K562 (cell line): ENCODE measurements around the gene C1QTNF6. TPM values are rescaled to one million over a fixed set of nuclear protein-coding genes. Genes with fewer than 3 reads are reported as not detected.
A peak's percentile ranks its signal among the peaks of the same experiment; 100 is the strongest.

ENCODE experiments used
- ARID1B ChIP-seq: fragments of 450-650 bp; IDR thresholded peaks from 2 replicates; pipeline ENCODE4 v1.6.1; 2016; ENCODE audit warnings: antibody characterized with exemption, mild to moderate bottlenecking, inconsistent platforms
- BCOR ChIP-seq: fragments of 450-650 bp; IDR thresholded peaks from 2 replicates; pipeline ENCODE4 v1.6.1; 2016
- BRD9 ChIP-seq: fragments of 450-650 bp; IDR thresholded peaks from 2 replicates; pipeline ENCODE4 v1.6.1; 2018; ENCODE audit warnings: low read depth; ENCODE audit not compliant: partially characterized antibody
- DPF2 ChIP-seq: fragments of 450-650 bp; IDR thresholded peaks from 2 replicates; pipeline ENCODE4 v1.6.1; 2016
- EHMT2 ChIP-seq: fragments of 450-650 bp; IDR thresholded peaks from 2 replicates; pipeline ENCODE4 v1.6.1; 2018; ENCODE audit warnings: antibody characterized with exemption
- HOXB6 ChIP-seq: fragments of 250-450 bp; sonication (Bioruptor Pico); IDR thresholded peaks from 2 replicates; pipeline ENCODE4 v1.5.1; 2022; ENCODE audit warnings: mild to moderate bottlenecking, borderline replicate concordance
- JUND ChIP-seq, 2 experiments: IDR thresholded peaks; 2 replicates in 1 of 2; 3 replicates in 1 of 2; pipeline ENCODE4 v1.6.1; 2011; ENCODE audit warnings: borderline replicate concordance in 2 of 2, low read depth in 2 of 2, low read length in 2 of 2, improper control_type of control experiment in 1 of 2, missing biosample characterization in 1 of 2, missing genetic modification characterization in 1 of 2, missing genetic modification reagents in 1 of 2
- PHB ChIP-seq: fragments of 250-450 bp; sonication (Bioruptor Pico); IDR thresholded peaks from 2 replicates; pipeline ENCODE4 v1.5.0; 2021
- RBFOX2 ChIP-seq: fragments of 200-400 bp; formaldehyde crosslinking; IDR thresholded peaks from 2 replicates; pipeline ENCODE4 v1.6.1; 2017; ENCODE audit warnings: low read depth, mild to moderate bottlenecking, low read length, moderate library complexity
- SMARCA5 ChIP-seq: fragments of 450-650 bp; IDR thresholded peaks from 2 replicates; pipeline ENCODE4 v1.6.1; 2016
- ZFP36 ChIP-seq: fragments of 150-350 bp; IDR thresholded peaks from 2 replicates; pipeline ENCODE4 v1.6.1; 2018; ENCODE audit warnings: low read length, low read depth; ENCODE audit not compliant: partially characterized antibody
- ZNF766 ChIP-seq: fragments of 200-800 bp; sonication (Bioruptor generic); conservative IDR thresholded peaks from 2 replicates; pipeline ENCODE4 v1.6.1; 2016; ENCODE audit warnings: missing genetic modification characterization, missing compliant biosample characterization
- ZNF79 ChIP-seq: fragments of 250-450 bp; sonication (Bioruptor Pico); IDR thresholded peaks from 2 replicates; pipeline ENCODE4 v1.4.0; 2020; ENCODE audit warnings: low read depth, mild to moderate bottlenecking, moderate library complexity
- polyA plus RNA-seq, 8 experiments: library from polyadenylated mRNA; depleted of rRNA in 4 of 8; stranded (reverse) in 5 of 8; unstranded in 3 of 8; fragments of >200 nt; fragmentation: Nextera tagmentation in 2 of 8; fragmentation: Illumina TruSeq in 1 of 8; extraction: Ambion mirVana in 2 of 8; extraction: Trizol in 1 of 8; gene quantifications; 2 replicates each; pipeline versions ENCODE4 v1.2.1 to v1.2.3, GENCODE V29; 2011 to 2014; ENCODE audit warnings: inconsistent platforms in 1 of 8, missing spikeins in 1 of 8
- total RNA-seq, 7 experiments: library from RNA; depleted of rRNA in 6 of 7; stranded (reverse); fragments of >200 nt in 6 of 7; fragmentation: Illumina TruSeq in 2 of 7; extraction: Trizol in 2 of 7; gene quantifications; 2 replicates each; pipeline versions ENCODE4 v1.2.1 to v1.2.3, GENCODE V29; 2011 to 2021; ENCODE audit warnings: low replicate concordance in 1 of 7
- TF ChIP-seq, protein P1 (sequence below): sonication (generic); formaldehyde crosslinking; IDR thresholded peaks from 2 replicates; pipeline ENCODE4 v1.9.0; 2022; ENCODE audit warnings: mild to moderate bottlenecking, missing genetic modification reagents
- TF ChIP-seq, protein P2 (sequence below): sonication (generic); formaldehyde crosslinking; IDR thresholded peaks from 2 replicates; pipeline ENCODE4 v1.8.0; 2023; ENCODE audit warnings: mild to moderate bottlenecking, missing genetic modification reagents
- TF ChIP-seq, protein P3 (sequence below): fragments of 450-650 bp; formaldehyde crosslinking; IDR thresholded peaks from 2 replicates; pipeline ENCODE4 v1.4.0; 2020; ENCODE audit warnings: mild to moderate bottlenecking, moderate library complexity
- TF ChIP-seq, protein P4 (sequence below), 2 experiments: IDR thresholded peaks; 2 replicates each; pipeline ENCODE4 v1.6.1; 2011; ENCODE audit warnings: borderline replicate concordance in 1 of 2, control low read depth in 1 of 2, low read depth in 1 of 2, low read length in 1 of 2, mild to moderate bottlenecking in 1 of 2, mixed read lengths in 1 of 2, moderate library complexity in 1 of 2; ENCODE audit not compliant: insufficient read depth in 1 of 2, insufficient read length in 1 of 2, poor library complexity in 1 of 2, severe bottlenecking in 1 of 2; ENCODE audit errors: extremely low read depth in 1 of 2
- TF ChIP-seq, protein P5 (sequence below): fragments of 200-800 bp; sonication (Bioruptor generic); IDR thresholded peaks from 2 replicates; pipeline ENCODE4 v1.6.1; 2017; ENCODE audit warnings: missing genetic modification characterization, missing compliant biosample characterization

The C1QTNF6 gene
- total and polyA plus RNA-seq, 9 of the 15 experiments (the other 6 are each of a cell fraction or from before 2014, with no cell fraction given) = 0.18 to 0.92 (median 0.55) TPM

DNA sequence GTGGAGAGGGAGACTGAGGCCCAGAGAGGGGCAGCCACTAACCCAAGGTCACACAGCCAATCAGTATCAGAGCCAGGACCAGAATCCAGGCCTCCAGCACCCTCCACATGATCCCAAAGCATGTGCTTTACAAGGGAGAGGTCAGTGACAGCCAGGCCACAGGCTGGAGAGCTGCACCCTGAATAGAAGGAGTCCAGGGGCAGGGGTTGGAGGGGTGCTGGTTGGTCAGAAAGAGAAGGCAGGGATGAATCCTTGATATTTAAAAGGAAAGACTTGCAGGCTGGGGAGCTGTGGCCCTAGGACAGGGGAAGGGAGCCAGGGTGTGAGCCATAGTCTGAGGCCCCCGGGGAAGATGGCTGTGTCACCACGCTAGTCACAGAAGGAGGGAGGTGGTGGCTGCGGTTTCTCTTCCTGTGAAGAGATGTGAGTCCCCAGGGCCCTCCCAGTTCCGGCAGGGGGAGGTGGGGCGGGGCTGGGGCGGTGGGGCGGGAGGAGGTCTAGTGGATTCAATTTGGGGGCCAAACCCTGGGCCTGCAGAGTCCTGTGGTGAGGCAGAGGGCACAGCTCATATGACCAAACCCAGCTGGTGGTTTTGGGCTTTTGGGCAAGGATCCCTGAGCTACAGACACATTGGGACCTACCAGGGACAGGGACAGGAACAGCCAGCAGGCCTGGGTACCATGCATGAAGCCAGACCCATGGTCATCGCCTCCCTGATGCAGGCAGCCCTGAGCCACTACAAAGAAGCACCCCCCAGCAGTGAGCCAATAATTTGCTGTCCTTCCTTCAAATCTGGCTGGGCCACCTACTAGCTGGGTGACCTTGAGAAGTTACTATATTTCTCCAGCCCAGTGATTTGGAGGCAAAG lies 42.0 kb upstream of the C1QTNF6 start (continued):
- TF ChIP-seq BCOR (peak; percentile 84), EHMT2 (no peak), HOXB6 (CRISPR knock-in tag) (no peak), ZFP36 (peak; percentile 89), ZNF79 (CRISPR knock-in tag) (no peak), JUND (IDR thresholded peaks at IDR 0.05; ENCODE audit: borderline replicate concordance, low read depth, low read length) (0 out of 2 replicates have a peak, but pooled peaks have one; percentile 25), JUND (tag; IDR thresholded peaks at IDR 0.05; ENCODE audit: borderline replicate concordance, low read depth, low read length) (no peak; the same call in 2 of the 3 replicates), ZNF766 (CRISPR knock-in tag) (0 out of 2 replicates have a peak, but pooled peaks have one; percentile 21), PHB (no peak), ARID1B (0 out of 2 replicates have a peak, but pooled peaks have one; percentile 15), DPF2 (peak; percentile 29; the same call in 1 of the 2 replicates), BRD9 (peak; percentile 62), RBFOX2 (peak; percentile 39; the same call in 1 of the 2 replicates), SMARCA5 (peak; percentile 68; the same call in 1 of the 2 replicates)
- TF ChIP-seq, protein P1, sequence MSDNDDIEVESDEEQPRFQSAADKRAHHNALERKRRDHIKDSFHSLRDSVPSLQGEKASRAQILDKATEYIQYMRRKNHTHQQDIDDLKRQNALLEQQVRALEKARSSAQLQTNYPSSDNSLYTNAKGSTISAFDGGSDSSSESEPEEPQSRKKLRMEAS = 0 out of 2 replicates have a peak, but pooled peaks have one; percentile 17
- TF ChIP-seq, protein P2, sequence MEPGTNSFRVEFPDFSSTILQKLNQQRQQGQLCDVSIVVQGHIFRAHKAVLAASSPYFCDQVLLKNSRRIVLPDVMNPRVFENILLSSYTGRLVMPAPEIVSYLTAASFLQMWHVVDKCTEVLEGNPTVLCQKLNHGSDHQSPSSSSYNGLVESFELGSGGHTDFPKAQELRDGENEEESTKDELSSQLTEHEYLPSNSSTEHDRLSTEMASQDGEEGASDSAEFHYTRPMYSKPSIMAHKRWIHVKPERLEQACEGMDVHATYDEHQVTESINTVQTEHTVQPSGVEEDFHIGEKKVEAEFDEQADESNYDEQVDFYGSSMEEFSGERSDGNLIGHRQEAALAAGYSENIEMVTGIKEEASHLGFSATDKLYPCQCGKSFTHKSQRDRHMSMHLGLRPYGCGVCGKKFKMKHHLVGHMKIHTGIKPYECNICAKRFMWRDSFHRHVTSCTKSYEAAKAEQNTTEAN (CRISPR knock-in tag) = no peak
- TF ChIP-seq, protein P3, sequence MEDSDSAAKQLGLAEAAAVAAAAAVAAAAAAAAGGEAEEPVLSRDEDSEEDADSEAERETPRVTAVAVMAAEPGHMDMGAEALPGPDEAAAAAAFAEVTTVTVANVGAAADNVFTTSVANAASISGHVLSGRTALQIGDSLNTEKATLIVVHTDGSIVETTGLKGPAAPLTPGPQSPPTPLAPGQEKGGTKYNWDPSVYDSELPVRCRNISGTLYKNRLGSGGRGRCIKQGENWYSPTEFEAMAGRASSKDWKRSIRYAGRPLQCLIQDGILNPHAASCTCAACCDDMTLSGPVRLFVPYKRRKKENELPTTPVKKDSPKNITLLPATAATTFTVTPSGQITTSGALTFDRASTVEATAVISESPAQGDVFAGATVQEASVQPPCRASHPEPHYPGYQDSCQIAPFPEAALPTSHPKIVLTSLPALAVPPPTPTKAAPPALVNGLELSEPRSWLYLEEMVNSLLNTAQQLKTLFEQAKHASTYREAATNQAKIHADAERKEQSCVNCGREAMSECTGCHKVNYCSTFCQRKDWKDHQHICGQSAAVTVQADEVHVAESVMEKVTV (CRISPR knock-in tag) = no peak
- TF ChIP-seq, protein P4, sequence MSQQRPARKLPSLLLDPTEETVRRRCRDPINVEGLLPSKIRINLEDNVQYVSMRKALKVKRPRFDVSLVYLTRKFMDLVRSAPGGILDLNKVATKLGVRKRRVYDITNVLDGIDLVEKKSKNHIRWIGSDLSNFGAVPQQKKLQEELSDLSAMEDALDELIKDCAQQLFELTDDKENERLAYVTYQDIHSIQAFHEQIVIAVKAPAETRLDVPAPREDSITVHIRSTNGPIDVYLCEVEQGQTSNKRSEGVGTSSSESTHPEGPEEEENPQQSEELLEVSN (IDR thresholded peaks at IDR 0.05; ENCODE audit: borderline replicate concordance in 1 of 2, extremely low read depth in 1 of 2, insufficient read depth in 1 of 2, insufficient read length in 1 of 2, low read depth in 1 of 2, low read length in 1 of 2, poor library complexity in 1 of 2, severe bottlenecking in 1 of 2) = peak in 1 of 2 experiments; percentile 63
- TF ChIP-seq, protein P5, sequence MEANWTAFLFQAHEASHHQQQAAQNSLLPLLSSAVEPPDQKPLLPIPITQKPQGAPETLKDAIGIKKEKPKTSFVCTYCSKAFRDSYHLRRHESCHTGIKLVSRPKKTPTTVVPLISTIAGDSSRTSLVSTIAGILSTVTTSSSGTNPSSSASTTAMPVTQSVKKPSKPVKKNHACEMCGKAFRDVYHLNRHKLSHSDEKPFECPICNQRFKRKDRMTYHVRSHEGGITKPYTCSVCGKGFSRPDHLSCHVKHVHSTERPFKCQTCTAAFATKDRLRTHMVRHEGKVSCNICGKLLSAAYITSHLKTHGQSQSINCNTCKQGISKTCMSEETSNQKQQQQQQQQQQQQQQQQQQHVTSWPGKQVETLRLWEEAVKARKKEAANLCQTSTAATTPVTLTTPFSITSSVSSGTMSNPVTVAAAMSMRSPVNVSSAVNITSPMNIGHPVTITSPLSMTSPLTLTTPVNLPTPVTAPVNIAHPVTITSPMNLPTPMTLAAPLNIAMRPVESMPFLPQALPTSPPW (CRISPR knock-in tag) = peak; percentile 85
